ENCODE data around the gene TFF1.

TFF1 gene

GRCh38 chr21:42383331-42383730 lies 17.0 kb upstream of the TFF1 start:
- no peak overlapping the region for H3K4me3 Mint-ChIP-seq
- peaks cover 38% of the 10 kb centered on the region for H3K4me1 Mint-ChIP-seq
- H3K27me3 Mint-ChIP-seq: no peaks in the 10 kb centered on the region
- CTCF ChIA-PET: interaction anchor here (3.0 kb wide), 1 partner anchor 9 kb away, joined by 13 read pairs; no protein-coding TSS in a partner anchor
- H3K27ac Mint-ChIP-seq: no peak overlapping the region
- no peak for DNase-seq
- peaks cover 20% of the 10 kb centered on the region for H3K9me3 Mint-ChIP-seq
- H3K36me3 Mint-ChIP-seq: peaks cover 33% of the 10 kb centered on the region

GRCh38 chr21:42382915-42383314 lies 16.6 kb upstream of the TFF1 start:
- DNase-seq: no peak
- Mint-ChIP-seq H3K36me3 (peaks cover 33% of the 10 kb centered on the region), H3K27me3 (no peaks in the 10 kb centered on the region), H3K4me1 (peaks cover 34% of the 10 kb centered on the region), H3K4me3 (no peak overlapping the region), H3K9me3 (peaks cover 20% of the 10 kb centered on the region), H3K27ac (no peak overlapping the region)
- CTCF ChIA-PET: interaction anchor here (1.2 to 3.2 kb wide), 4 partner anchors 10 to 29 kb away, joined by 3 to 25 read pairs (median 8); partner anchors contain the start of gene UBASH3A

GRCh38 chr21:42381347-42381984 lies 15.1 kb upstream of the TFF1 start:
- Mint-ChIP-seq H3K4me1 (peaks cover 22% of the 10 kb centered on the region), H3K36me3 (peaks cover 23% of the 10 kb centered on the region), H3K27ac (no peak overlapping the region), H3K4me3 (no peak overlapping the region), H3K9me3 (peaks cover 20% of the 10 kb centered on the region), H3K27me3 (peaks cover 7% of the 10 kb centered on the region)
- peak; percentile 67 for DNase-seq
- CTCF ChIA-PET: interaction anchor here (0.6 to 3.2 kb wide), 23 partner anchors 8 to 245 kb away, joined by 3 to 25 read pairs (median 4); partner anchors contain the start of gene UBASH3A

GRCh38 chr21:42379426-42380215 lies 13.3 kb upstream of the TFF1 start:
- H3K27ac Mint-ChIP-seq: no peak overlapping the region
- DNase-seq: no peak
- CTCF ChIA-PET: interaction anchor here (1.3 to 3.2 kb wide), 2 partner anchors 8 to 25 kb away, joined by 3 to 25 read pairs; partner anchors contain the start of gene UBASH3A
- peaks cover 17% of the 10 kb centered on the region for H3K4me1 Mint-ChIP-seq
- H3K27me3 Mint-ChIP-seq: peaks cover 19% of the 10 kb centered on the region
- peaks cover 15% of the 10 kb centered on the region for H3K9me3 Mint-ChIP-seq
- H3K36me3 Mint-ChIP-seq: peaks cover 15% of the 10 kb centered on the region
- H3K4me3 Mint-ChIP-seq: no peak overlapping the region

GRCh38 chr21:42378418-42378817 lies 12.1 kb upstream of the TFF1 start:
- Mint-ChIP-seq H3K4me3 (no peak overlapping the region), H3K27ac (no peak overlapping the region), H3K27me3 (peaks cover 29% of the 10 kb centered on the region), H3K36me3 (peaks cover 10% of the 10 kb centered on the region), H3K4me1 (peaks cover 15% of the 10 kb centered on the region), H3K9me3 (peaks cover 15% of the 10 kb centered on the region)
- DNase-seq: no peak
- CTCF ChIA-PET: interaction anchor here (1.3 to 1.4 kb wide), 2 partner anchors 36 to 233 kb away, joined by 3 to 4 read pairs; no protein-coding TSS in a partner anchor

GRCh38 chr21:42377951-42378340 lies 11.6 kb upstream of the TFF1 start:
- CTCF ChIA-PET: interaction anchor here (0.9 to 1.4 kb wide), 3 partner anchors 36 to 233 kb away, joined by 3 to 4 read pairs (median 3); no protein-coding TSS in a partner anchor
- no peak for DNase-seq
- H3K9me3 Mint-ChIP-seq: peaks cover 15% of the 10 kb centered on the region
- H3K4me3 Mint-ChIP-seq: no peak overlapping the region
- peaks cover 34% of the 10 kb centered on the region for H3K27me3 Mint-ChIP-seq
- peaks cover 10% of the 10 kb centered on the region for H3K36me3 Mint-ChIP-seq
- H3K27ac Mint-ChIP-seq: peak overlapping the region; percentile 71
- H3K4me1 Mint-ChIP-seq: peaks cover 19% of the 10 kb centered on the region

GRCh38 chr21:42377211-42377950 lies 11.0 kb upstream of the TFF1 start:
- peaks cover 40% of the 10 kb centered on the region for H3K27me3 Mint-ChIP-seq
- DNase-seq: no peak
- H3K4me3 Mint-ChIP-seq: no peak overlapping the region
- CTCF ChIA-PET: interaction anchor here (0.9 to 1.4 kb wide), 3 partner anchors 35 to 232 kb away, joined by 3 to 4 read pairs (median 3); no protein-coding TSS in a partner anchor
- H3K9me3 Mint-ChIP-seq: peaks cover 10% of the 10 kb centered on the region
- H3K27ac Mint-ChIP-seq: no peak overlapping the region
- peaks cover 7% of the 10 kb centered on the region for H3K36me3 Mint-ChIP-seq
- H3K4me1 Mint-ChIP-seq: peaks cover 17% of the 10 kb centered on the region

GRCh38 chr21:42376338-42376982 lies 10.1 kb upstream of the TFF1 start:
- peaks cover 40% of the 10 kb centered on the region for H3K27me3 Mint-ChIP-seq
- no peak for DNase-seq
- CTCF ChIA-PET: no interaction called here
- H3K4me1 Mint-ChIP-seq: peaks cover 13% of the 10 kb centered on the region
- no peak overlapping the region for H3K4me3 Mint-ChIP-seq
- H3K27ac Mint-ChIP-seq: no peak overlapping the region
- peaks cover 1% of the 10 kb centered on the region for H3K36me3 Mint-ChIP-seq
- peaks cover 1% of the 10 kb centered on the region for H3K9me3 Mint-ChIP-seq

GRCh38 chr21:42375966-42376337 lies 9.6 kb upstream of the TFF1 start:
- no peaks in the 10 kb centered on the region for H3K36me3 Mint-ChIP-seq
- CTCF ChIA-PET: interaction anchor here (1.0 kb wide), 1 partner anchor 19 kb away, joined by 3 read pairs; no protein-coding TSS in a partner anchor
- no peak for DNase-seq
- peaks cover 12% of the 10 kb centered on the region for H3K4me1 Mint-ChIP-seq
- H3K9me3 Mint-ChIP-seq: no peaks in the 10 kb centered on the region
- no peak overlapping the region for H3K4me3 Mint-ChIP-seq
- H3K27ac Mint-ChIP-seq: no peak overlapping the region
- peaks cover 43% of the 10 kb centered on the region for H3K27me3 Mint-ChIP-seq

GRCh38 chr21:42375506-42375905 lies 9.2 kb upstream of the TFF1 start:
- CTCF ChIA-PET: interaction anchor here (1.0 kb wide), 1 partner anchor 19 kb away, joined by 3 read pairs; no protein-coding TSS in a partner anchor
- H3K27ac Mint-ChIP-seq: no peak overlapping the region
- no peak overlapping the region for H3K4me3 Mint-ChIP-seq
- H3K9me3 Mint-ChIP-seq: no peaks in the 10 kb centered on the region
- H3K27me3 Mint-ChIP-seq: peaks cover 43% of the 10 kb centered on the region
- peaks cover 12% of the 10 kb centered on the region for H3K4me1 Mint-ChIP-seq
- no peak for DNase-seq
- no peaks in the 10 kb centered on the region for H3K36me3 Mint-ChIP-seq

- no peak for DNase-seq
- CTCF ChIA-PET: interaction anchor here (1.0 to 1.3 kb wide), 3 partner anchors 14 to 116 kb away, joined by 3 read pairs; no protein-coding TSS in a partner anchor
- Mint-ChIP-seq H3K4me1 (peaks cover 12% of the 10 kb centered on the region), H3K36me3 (no peaks in the 10 kb centered on the region), H3K4me3 (no peak overlapping the region), H3K27ac (no peak overlapping the region), H3K9me3 (no peaks in the 10 kb centered on the region), H3K27me3 (peaks cover 46% of the 10 kb centered on the region)
These were observed 8.6 kb upstream of the TFF1 start for GRCh38 chr21:42374864-42375499.

- CTCF ChIA-PET: interaction anchor here (1.2 to 1.3 kb wide), 2 partner anchors 13 to 115 kb away, joined by 3 read pairs; no protein-coding TSS in a partner anchor
- Mint-ChIP-seq H3K4me1 (peaks cover 12% of the 10 kb centered on the region), H3K4me3 (no peak overlapping the region), H3K36me3 (no peaks in the 10 kb centered on the region), H3K27me3 (peaks cover 47% of the 10 kb centered on the region), H3K27ac (no peak overlapping the region), H3K9me3 (no peaks in the 10 kb centered on the region)
- DNase-seq: no peak
These were observed 8.1 kb upstream of the TFF1 start for GRCh38 chr21:42374457-42374856.

- Mint-ChIP-seq H3K9me3 (no peaks in the 10 kb centered on the region), H3K4me1 (peaks cover 12% of the 10 kb centered on the region), H3K27me3 (peaks cover 47% of the 10 kb centered on the region), H3K4me3 (no peak overlapping the region), H3K36me3 (no peaks in the 10 kb centered on the region), H3K27ac (no peak overlapping the region)
- no peak for DNase-seq
- CTCF ChIA-PET: interaction anchor here (0.9 to 1.3 kb wide), 3 partner anchors 13 to 115 kb away, joined by 3 read pairs; no protein-coding TSS in a partner anchor
These were observed 7.6 kb upstream of the TFF1 start for GRCh38 chr21:42373908-42374455.
